GM12878 (cell line): ENCODE results near the gene IGSF23.

Experiments
- CTCF ChIP-seq, 3 experiments: IDR thresholded peaks in 2 of 3; conservative IDR thresholded peaks in 1 of 3; 2 replicates each; pipeline ENCODE4 v1.5.1; 2011; ENCODE audit warnings: low read depth in 3 of 3, low read length in 3 of 3, mild to moderate bottlenecking in 3 of 3, control low read depth in 2 of 3, moderate library complexity in 2 of 3, inconsistent platforms in 1 of 3, mixed read lengths in 1 of 3; ENCODE audit not compliant: control insufficient read depth in 2 of 3, insufficient read depth in 1 of 3; ENCODE audit errors: extremely low read depth in 1 of 3
- MYC ChIP-seq: IDR thresholded peaks from 2 replicates; pipeline ENCODE4 v1.6.1; 2011; ENCODE audit warnings: mild to moderate bottlenecking, low read length, moderate library complexity, inconsistent platforms; ENCODE audit not compliant: insufficient read depth, insufficient replicate concordance, insufficient read length, severe bottlenecking
- POLR2A ChIP-seq: IDR thresholded peaks from 2 replicates; pipeline ENCODE4 v1.6.1; 2011; ENCODE audit warnings: low read depth, mild to moderate bottlenecking, low read length
- REST ChIP-seq: IDR thresholded peaks from 2 replicates; pipeline ENCODE4 v1.6.1; 2012; ENCODE audit warnings: mild to moderate bottlenecking, low read depth, low read length
- RFX5 ChIP-seq: IDR thresholded peaks from 2 replicates; pipeline ENCODE4 v1.6.1; 2011; ENCODE audit warnings: low read depth, low read length, improper control_type of control experiment
- ZNF274 ChIP-seq: IDR thresholded peaks from one replicate; pipeline ENCODE4 v1.8.0; 2011; ENCODE audit not compliant: insufficient read length, insufficient read depth
- TF ChIP-seq, protein P1 (sequence below): IDR thresholded peaks from 2 replicates; pipeline ENCODE4 v1.6.1; 2012; ENCODE audit warnings: low read depth, low read length, improper control_type of control experiment

GRCh38 chr19:44637390-44637764 is 24.0 kb downstream of the IGSF23 start:
- TF ChIP-seq POLR2A (no peak), CTCF (IDR thresholded peaks at IDR 0.05 in 2 of 3, conservative IDR thresholded peaks at IDR 0.05 in 1 of 3; ENCODE audit: control insufficient read depth in 2 of 3, extremely low read depth in 1 of 3, insufficient read depth in 1 of 3, low read depth in 3 of 3, low read length in 3 of 3) (no peak), ZNF274 (no peak), REST (no peak), MYC (no peak), RFX5 (no peak)
- TF ChIP-seq, protein P1, sequence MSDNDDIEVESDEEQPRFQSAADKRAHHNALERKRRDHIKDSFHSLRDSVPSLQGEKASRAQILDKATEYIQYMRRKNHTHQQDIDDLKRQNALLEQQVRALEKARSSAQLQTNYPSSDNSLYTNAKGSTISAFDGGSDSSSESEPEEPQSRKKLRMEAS, result no peak
